ENCODE measurements around the gene PROB1.

The PROB1 gene

DNA sequence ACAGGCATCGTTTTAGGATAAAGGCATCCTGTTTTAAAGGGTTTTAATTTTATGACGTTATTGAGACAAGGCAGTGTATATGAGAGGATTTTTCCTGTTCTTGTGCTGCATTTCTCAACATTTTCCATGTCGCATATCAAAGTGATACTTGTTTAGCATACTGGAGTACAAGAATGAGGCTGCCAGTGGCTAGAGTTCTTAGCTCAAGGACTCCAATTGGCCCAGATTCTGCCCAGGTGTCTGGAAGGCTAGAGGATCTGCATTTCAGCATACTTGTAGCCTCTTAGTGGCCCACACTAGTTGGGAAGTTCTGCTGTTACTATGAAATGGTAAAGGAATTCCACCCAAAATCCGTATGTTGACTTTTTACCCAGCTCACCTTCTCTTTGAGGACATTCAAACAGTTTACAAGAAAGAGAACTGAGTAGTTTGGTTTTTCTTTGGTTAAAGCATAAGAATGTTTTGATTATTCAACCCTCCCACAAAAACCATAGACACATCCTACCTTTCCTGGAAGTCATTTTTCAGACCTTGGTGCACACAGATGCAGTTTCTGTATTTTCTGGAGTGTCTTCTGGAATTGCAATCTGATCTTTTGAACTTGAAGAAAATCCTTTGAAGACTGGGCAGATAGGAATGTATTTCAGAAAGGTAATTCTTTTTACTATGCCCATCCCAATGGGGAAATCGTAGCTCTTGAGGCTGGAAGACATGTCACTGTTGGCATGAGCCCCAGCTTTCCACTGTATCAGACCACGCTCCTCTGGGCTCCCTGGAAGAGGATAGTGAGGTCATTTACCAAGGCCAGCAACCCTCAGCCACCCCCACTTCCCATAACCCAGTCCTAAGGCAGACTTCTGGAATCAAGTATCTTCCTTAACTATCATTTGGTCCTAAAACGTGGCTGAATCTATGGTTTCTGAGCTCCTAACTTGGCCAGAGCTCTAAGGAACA lies 23.1 kb downstream of the PROB1 start:
- H3K79me1 ChIP-seq (ENCODE audit: low read depth, low read length) = peaks cover 4% of the 10 kb centered on the region
- no peak overlapping the region for H4K91ac ChIP-seq (ENCODE audit: low read depth, low read length, poor library complexity)
- DNase-seq (ENCODE audit: low spot score) = no peak
- no peak overlapping the region for H3K9ac ChIP-seq (ENCODE audit: low read depth, low read length, poor library complexity)
- H3K9me3 ChIP-seq (replicated peaks in 1 of 2; ENCODE audit: control insufficient read depth in 2 of 2, insufficient read depth in 1 of 2, low read depth in 1 of 2, low read length in 2 of 2) = peaks cover 0 to 3% of the 10 kb centered on the region in 2 donors
- no peak overlapping the region for H3K27ac ChIP-seq (replicated peaks; ENCODE audit: low read length)
- no peak overlapping the region for H2BK120ac ChIP-seq (ENCODE audit: low read depth, low read length)
- no peaks in the 10 kb centered on the region for H3K27me3 ChIP-seq (ENCODE audit: control insufficient read depth in 3 of 3, insufficient read depth in 3 of 3, low read depth in 1 of 3, low read length in 3 of 3)
- H3K4me1 ChIP-seq (ENCODE audit: control insufficient read depth in 2 of 2, insufficient read depth in 1 of 2, low read depth in 1 of 2, low read length in 2 of 2) = no peaks in the 10 kb centered on the region
- H2AFZ ChIP-seq (ENCODE audit: low read length) = no peak overlapping the region
- H2BK5ac ChIP-seq (ENCODE audit: low read length) = no peak overlapping the region
- H3K23ac ChIP-seq (ENCODE audit: low read depth, low read length, poor library complexity) = no peak overlapping the region
- WGBS, 2 donors (ENCODE audit: extremely low coverage in 2 of 2, insufficient read length in 2 of 2, insufficient replicate concordance in 1 of 2) = no CpG with 5 or more reads among the region's 7 CpGs
- no peak overlapping the region for H4K8ac ChIP-seq (ENCODE audit: low read depth, low read length)
- H2AK5ac ChIP-seq (ENCODE audit: low read depth, low read length) = no peak overlapping the region
- no peak overlapping the region for H3K14ac ChIP-seq (ENCODE audit: low read length)
- H3K36me3 ChIP-seq (replicated peaks in 1 of 2; ENCODE audit: control insufficient read depth in 2 of 2, insufficient read depth in 2 of 2, low read length in 2 of 2) = peaks cover 24 to 65% of the 10 kb centered on the region in 2 donors
- no peak overlapping the region for H2BK15ac ChIP-seq (ENCODE audit: low read length)
- no peak overlapping the region for H2BK12ac ChIP-seq (ENCODE audit: low read length)
- no peak overlapping the region for H3K18ac ChIP-seq (ENCODE audit: low read length)
- no peak overlapping the region for H3K4me3 ChIP-seq (ENCODE audit: low read length in 2 of 2)
- H3K4ac ChIP-seq (ENCODE audit: low read length) = no peak overlapping the region
- no peak overlapping the region for H3K4me2 ChIP-seq (ENCODE audit: insufficient read depth, low read length, poor library complexity, severe bottlenecking)

DNA sequence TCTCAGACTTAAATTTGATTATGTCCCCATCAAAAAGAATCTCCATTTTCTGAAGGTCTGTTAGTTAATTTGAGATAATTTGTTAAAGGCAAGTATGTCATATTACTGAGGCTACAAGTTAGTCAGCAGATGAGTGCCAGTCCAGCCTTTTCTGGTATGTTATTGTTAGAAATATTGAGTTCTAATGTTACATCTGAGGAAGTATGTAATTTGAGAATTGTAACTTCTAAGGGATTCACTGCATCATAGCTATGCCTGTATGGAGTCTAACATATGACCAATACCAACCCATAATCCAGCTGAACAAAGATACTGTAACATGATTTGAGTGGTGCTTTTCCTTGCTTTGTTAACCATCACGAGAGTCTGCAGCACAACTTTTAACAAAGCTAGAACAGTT lies 25.7 kb downstream of the PROB1 start:
- no peak overlapping the region for H3K4me3 ChIP-seq (ENCODE audit: low read length in 2 of 2)
- no peak overlapping the region for H3K27ac ChIP-seq (replicated peaks; ENCODE audit: low read length)
- H3K36me3 ChIP-seq (replicated peaks in 1 of 2; ENCODE audit: control insufficient read depth in 2 of 2, insufficient read depth in 2 of 2, low read length in 2 of 2) = peaks cover 25 to 89% of the 10 kb centered on the region in 2 donors
- WGBS, 2 donors (ENCODE audit: extremely low coverage in 2 of 2, insufficient read length in 2 of 2, insufficient replicate concordance in 1 of 2) = no CpG with 5 or more reads among the region's 1 CpG
- no peak overlapping the region for H4K91ac ChIP-seq (ENCODE audit: low read depth, low read length, poor library complexity)
- no peaks in the 10 kb centered on the region for H3K4me1 ChIP-seq (ENCODE audit: control insufficient read depth in 2 of 2, insufficient read depth in 1 of 2, low read depth in 1 of 2, low read length in 2 of 2)
- DNase-seq (ENCODE audit: low spot score) = no peak
- no peak overlapping the region for H2BK120ac ChIP-seq (ENCODE audit: low read depth, low read length)
- no peak overlapping the region for H4K8ac ChIP-seq (ENCODE audit: low read depth, low read length)
- H3K79me1 ChIP-seq (ENCODE audit: low read depth, low read length) = peaks cover 3% of the 10 kb centered on the region
- H3K4me2 ChIP-seq (ENCODE audit: insufficient read depth, low read length, poor library complexity, severe bottlenecking) = no peak overlapping the region
- H2BK15ac ChIP-seq (ENCODE audit: low read length) = no peak overlapping the region
- no peak overlapping the region for H3K9ac ChIP-seq (ENCODE audit: low read depth, low read length, poor library complexity)
- no peak overlapping the region for H2BK12ac ChIP-seq (ENCODE audit: low read length)
- H3K14ac ChIP-seq (ENCODE audit: low read length) = no peak overlapping the region
- no peak overlapping the region for H3K18ac ChIP-seq (ENCODE audit: low read length)
- H3K23ac ChIP-seq (ENCODE audit: low read depth, low read length, poor library complexity) = no peak overlapping the region
- no peak overlapping the region for H2BK5ac ChIP-seq (ENCODE audit: low read length)
- H3K27me3 ChIP-seq (ENCODE audit: control insufficient read depth in 3 of 3, insufficient read depth in 3 of 3, low read depth in 1 of 3, low read length in 3 of 3) = no peaks in the 10 kb centered on the region
- H3K4ac ChIP-seq (ENCODE audit: low read length) = no peak overlapping the region
- H3K9me3 ChIP-seq (replicated peaks in 1 of 2; ENCODE audit: control insufficient read depth in 2 of 2, insufficient read depth in 1 of 2, low read depth in 1 of 2, low read length in 2 of 2) = no peaks in the 10 kb centered on the region
- H2AFZ ChIP-seq (ENCODE audit: low read length) = no peak overlapping the region
- H2AK5ac ChIP-seq (ENCODE audit: low read depth, low read length) = no peak overlapping the region

GRCh38 chr5:139368613-139369012 lies 26.3 kb downstream of the PROB1 start:
- Histone ChIP-seq H3K4me1 (ENCODE audit: control insufficient read depth in 2 of 2, insufficient read depth in 1 of 2, low read depth in 1 of 2, low read length in 2 of 2) (no peaks in the 10 kb centered on the region), H3K18ac (ENCODE audit: low read length) (no peak overlapping the region), H3K4me2 (ENCODE audit: insufficient read depth, low read length, poor library complexity, severe bottlenecking) (no peak overlapping the region), H4K91ac (ENCODE audit: low read depth, low read length, poor library complexity) (no peak overlapping the region), H2BK15ac (ENCODE audit: low read length) (no peak overlapping the region), H2BK12ac (ENCODE audit: low read length) (no peak overlapping the region), H3K36me3 (replicated peaks in 1 of 2; ENCODE audit: control insufficient read depth in 2 of 2, insufficient read depth in 2 of 2, low read length in 2 of 2) (peaks cover 30 to 90% of the 10 kb centered on the region in 2 donors), H3K9ac (ENCODE audit: low read depth, low read length, poor library complexity) (no peak overlapping the region), H3K4ac (ENCODE audit: low read length) (no peak overlapping the region), H3K27ac (replicated peaks; ENCODE audit: low read length) (no peak overlapping the region), H3K27me3 (ENCODE audit: control insufficient read depth in 3 of 3, insufficient read depth in 3 of 3, low read depth in 1 of 3, low read length in 3 of 3) (no peaks in the 10 kb centered on the region), H4K8ac (ENCODE audit: low read depth, low read length) (no peak overlapping the region), H2AFZ (ENCODE audit: low read length) (no peak overlapping the region), H2AK5ac (ENCODE audit: low read depth, low read length) (no peak overlapping the region), H3K14ac (ENCODE audit: low read length) (no peak overlapping the region), H3K9me3 (replicated peaks in 1 of 2; ENCODE audit: control insufficient read depth in 2 of 2, insufficient read depth in 1 of 2, low read depth in 1 of 2, low read length in 2 of 2) (no peaks in the 10 kb centered on the region), H2BK5ac (ENCODE audit: low read length) (no peak overlapping the region), H3K4me3 (ENCODE audit: low read length in 2 of 2) (no peak overlapping the region), H3K79me1 (ENCODE audit: low read depth, low read length) (peaks cover 3% of the 10 kb centered on the region), H3K23ac (ENCODE audit: low read depth, low read length, poor library complexity) (no peak overlapping the region), H2BK120ac (ENCODE audit: low read depth, low read length) (no peak overlapping the region)
- WGBS, 2 donors (ENCODE audit: extremely low coverage in 2 of 2, insufficient read length in 2 of 2, insufficient replicate concordance in 1 of 2) = no CpG with 5 or more reads among the region's 2 CpGs
- DNase-seq (ENCODE audit: low spot score) = no peak

DNA sequence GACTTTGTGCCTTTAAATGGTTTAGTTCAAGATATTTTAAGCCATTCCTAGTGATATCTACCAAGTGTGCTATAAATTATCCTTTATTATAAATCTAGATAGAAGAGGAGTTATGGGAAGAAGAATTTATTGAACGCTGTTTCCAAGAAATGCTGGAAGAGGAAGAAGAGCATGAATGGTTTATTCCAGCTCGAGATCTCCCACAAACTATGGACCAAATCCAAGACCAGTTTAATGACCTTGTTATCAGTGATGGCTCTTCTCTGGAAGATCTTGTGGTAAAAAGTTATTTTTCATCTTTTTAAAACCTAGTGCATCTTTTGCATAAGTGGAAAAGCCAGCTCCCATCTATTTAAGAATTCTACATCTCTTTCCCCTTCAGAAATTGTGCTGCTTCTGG lies 30.4 kb downstream of the PROB1 start:
- H3K4me1 ChIP-seq (ENCODE audit: control insufficient read depth in 2 of 2, insufficient read depth in 1 of 2, low read depth in 1 of 2, low read length in 2 of 2) = no peaks in the 10 kb centered on the region
- no peak overlapping the region for H3K4me2 ChIP-seq (ENCODE audit: insufficient read depth, low read length, poor library complexity, severe bottlenecking)
- H3K36me3 ChIP-seq (replicated peaks in 1 of 2; ENCODE audit: control insufficient read depth in 2 of 2, insufficient read depth in 2 of 2, low read length in 2 of 2) = peaks cover 18 to 81% of the 10 kb centered on the region in 2 donors
- H3K18ac ChIP-seq (ENCODE audit: low read length) = no peak overlapping the region
- no peak overlapping the region for H2BK15ac ChIP-seq (ENCODE audit: low read length)
- H3K9me3 ChIP-seq (replicated peaks in 1 of 2; ENCODE audit: control insufficient read depth in 2 of 2, insufficient read depth in 1 of 2, low read depth in 1 of 2, low read length in 2 of 2) = no peaks in the 10 kb centered on the region
- H2AFZ ChIP-seq (ENCODE audit: low read length) = no peak overlapping the region
- no peak overlapping the region for H3K14ac ChIP-seq (ENCODE audit: low read length)
- DNase-seq (ENCODE audit: low spot score) = no peak
- no peak overlapping the region for H2AK5ac ChIP-seq (ENCODE audit: low read depth, low read length)
- no peak overlapping the region for H3K4ac ChIP-seq (ENCODE audit: low read length)
- no peak overlapping the region for H2BK5ac ChIP-seq (ENCODE audit: low read length)
- H3K23ac ChIP-seq (ENCODE audit: low read depth, low read length, poor library complexity) = no peak overlapping the region
- no peaks in the 10 kb centered on the region for H3K27me3 ChIP-seq (ENCODE audit: control insufficient read depth in 3 of 3, insufficient read depth in 3 of 3, low read depth in 1 of 3, low read length in 3 of 3)
- no peak overlapping the region for H3K9ac ChIP-seq (ENCODE audit: low read depth, low read length, poor library complexity)
- no CpG with 5 or more reads among the region's 2 CpGs for WGBS, 2 donors (ENCODE audit: extremely low coverage in 2 of 2, insufficient read length in 2 of 2, insufficient replicate concordance in 1 of 2)
- no peak overlapping the region for H2BK12ac ChIP-seq (ENCODE audit: low read length)
- H3K79me1 ChIP-seq (ENCODE audit: low read depth, low read length) = peaks cover 3% of the 10 kb centered on the region
- no peak overlapping the region for H2BK120ac ChIP-seq (ENCODE audit: low read depth, low read length)
- no peak overlapping the region for H4K8ac ChIP-seq (ENCODE audit: low read depth, low read length)
- no peak overlapping the region for H3K4me3 ChIP-seq (ENCODE audit: low read length in 2 of 2)
- no peak overlapping the region for H3K27ac ChIP-seq (replicated peaks; ENCODE audit: low read length)
- no peak overlapping the region for H4K91ac ChIP-seq (ENCODE audit: low read depth, low read length, poor library complexity)
